ENCODE results near the gene GNAS. TPM values are rescaled to one million over a fixed set of nuclear protein-coding genes. Genes with fewer than 3 reads are reported as not detected.
A peak's percentile ranks its signal among the peaks of the same experiment; 100 is the strongest.

The GNAS gene
- total and polyA plus RNA-seq, 10 of the 15 experiments (the other 5 are each of a cell fraction or from before 2014, with no cell fraction given): 209 to 950 (median 394) TPM

GRCh38 chr20:58891086-58891717 is 38.7 kb downstream of the GNAS start:
- CTCF ChIA-PET: no interaction called here
- peak; percentile 23 for ATAC-seq
- Histone ChIP-seq H4K20me1 (ENCODE audit: control insufficient read depth, insufficient read depth) (peaks cover 5% of the 10 kb centered on the region; the same call in 1 of the 2 replicates), H3K36me3 (ENCODE audit: control insufficient read depth in 2 of 2, insufficient read depth in 2 of 2, low read length in 1 of 2) (peaks cover 0 to 6% of the 10 kb centered on the region in 2 experiments; a peak in 2 of 4 replicates), H3K9me3 (replicated peaks; ENCODE audit: control insufficient read depth, insufficient read depth, low read length) (no peaks in the 10 kb centered on the region), H3K27me3 (replicated peaks in 1 of 2; ENCODE audit: control insufficient read depth in 2 of 2, insufficient read depth in 2 of 2, low read length in 1 of 2) (no peaks in the 10 kb centered on the region), H2AFZ (ENCODE audit: control insufficient read depth, low read depth, low read length) (peak overlapping the region; percentile 62; the same call in 1 of the 2 replicates), H3K9ac (ENCODE audit: control insufficient read depth, insufficient read depth, low read length) (peak overlapping the region; percentile 82), H3K4me3 (peak overlapping the region; percentile 76; the same call in 1 of the 2 replicates), H3K4me2 (ENCODE audit: control insufficient read depth, insufficient read depth) (peak overlapping the region; percentile 72; the same call in 1 of the 2 replicates), H3K27ac (ENCODE audit: control insufficient read depth, insufficient read depth) (peak overlapping the region; percentile 89), H3K4me1 (ENCODE audit: control insufficient read depth, insufficient read depth, low read length) (peaks cover 26% of the 10 kb centered on the region), H3K79me2 (ENCODE audit: control insufficient read depth, insufficient read depth, low read length) (peaks cover 61% of the 10 kb centered on the region)
- RAD21 ChIA-PET (ENCODE audit: unreplicated experiment): no interaction called here
- FAIRE-seq: no peak
- no peak for DNase-seq (ENCODE audit: low read depth, low spot score)
- POLR2A ChIA-PET: interaction anchor here (1.0 to 1.4 kb wide), 3 partner anchors 16 to 141 kb away, joined by 3 to 10 read pairs (median 4); partner anchors contain the start of gene ATP5F1E
- no TSS peak for BruUV-seq (replicated peaks)
- WGBS (ENCODE audit: insufficient coverage, insufficient replicate concordance, low lambda C conversion rate, missing lambda C conversion rate): no CpG with 5 or more reads among the region's 105 CpGs
- intact Hi-C loops (cut with micrococcal nuclease; ENCODE audit: unreplicated experiment): loop anchor here (2.0 kb wide), 1 partner anchor 114 kb away; no protein-coding TSS in a partner anchor
- in situ Hi-C loops (cut with MboI): no loop called here
- SMC1A ChIA-PET (ENCODE audit: uncharacterized antibody, unreplicated experiment): no interaction called here
- TF ChIP-seq JUNB (IDR thresholded peaks at IDR 0.05) (no peak), KAT2A (conservative IDR thresholded peaks at IDR 0.05; ENCODE audit: control insufficient read depth, low read depth, low read length) (no peak), SIX5 (IDR thresholded peaks at IDR 0.05; ENCODE audit: low read depth, low read length, severe bottlenecking) (no peak), STAT3 (IDR thresholded peaks at IDR 0.05; ENCODE audit: low read depth, low read length) (no peak), CBFB (IDR thresholded peaks at IDR 0.05; ENCODE audit: low read depth) (no peak), IRF5 (IDR thresholded peaks at IDR 0.05; ENCODE audit: borderline replicate concordance) (no peak), NFYA (IDR thresholded peaks at IDR 0.05; ENCODE audit: borderline replicate concordance, low read depth, low read length) (no peak), EZH2 (IDR thresholded peaks at IDR 0.05; ENCODE audit: borderline replicate concordance, control insufficient read depth, low read depth, low read length) (no peak), CREB1 (IDR thresholded peaks at IDR 0.05; ENCODE audit: low read depth) (no peak; the same call in 1 of the 2 replicates), HDGF (IDR thresholded peaks at IDR 0.05) (no peak), SMARCA5 (IDR thresholded peaks at IDR 0.05) (no peak), ATF7 (IDR thresholded peaks at IDR 0.05; ENCODE audit: low read depth) (no peak), TCF3 (IDR thresholded peaks at IDR 0.05; ENCODE audit: borderline replicate concordance, insufficient read depth, low read depth, low read length) (peak; percentile 29; the same call in 1 of the 2 replicates), TAF1 (IDR thresholded peaks at IDR 0.05; ENCODE audit: borderline replicate concordance, low read depth, low read length) (peak; percentile 62; the same call in 1 of the 2 replicates), TCF12 (IDR thresholded peaks at IDR 0.05; ENCODE audit: low read depth, low read length) (0 out of 2 replicates have a peak, but pooled peaks have one; percentile 17), ZNF24 (IDR thresholded peaks at IDR 0.05) (no peak), SKIL (IDR thresholded peaks at IDR 0.05; ENCODE audit: low read depth, poor library complexity, severe bottlenecking) (no peak), JUND (IDR thresholded peaks at IDR 0.05; ENCODE audit: low read depth, low read length) (no peak), RELA (IDR thresholded peaks at IDR 0.05; ENCODE audit: borderline replicate concordance, partially characterized antibody) (no peak), BCL11A (IDR thresholded peaks at IDR 0.05; ENCODE audit: low read depth, low read length) (no peak)
- TF ChIP-seq, protein P1, sequence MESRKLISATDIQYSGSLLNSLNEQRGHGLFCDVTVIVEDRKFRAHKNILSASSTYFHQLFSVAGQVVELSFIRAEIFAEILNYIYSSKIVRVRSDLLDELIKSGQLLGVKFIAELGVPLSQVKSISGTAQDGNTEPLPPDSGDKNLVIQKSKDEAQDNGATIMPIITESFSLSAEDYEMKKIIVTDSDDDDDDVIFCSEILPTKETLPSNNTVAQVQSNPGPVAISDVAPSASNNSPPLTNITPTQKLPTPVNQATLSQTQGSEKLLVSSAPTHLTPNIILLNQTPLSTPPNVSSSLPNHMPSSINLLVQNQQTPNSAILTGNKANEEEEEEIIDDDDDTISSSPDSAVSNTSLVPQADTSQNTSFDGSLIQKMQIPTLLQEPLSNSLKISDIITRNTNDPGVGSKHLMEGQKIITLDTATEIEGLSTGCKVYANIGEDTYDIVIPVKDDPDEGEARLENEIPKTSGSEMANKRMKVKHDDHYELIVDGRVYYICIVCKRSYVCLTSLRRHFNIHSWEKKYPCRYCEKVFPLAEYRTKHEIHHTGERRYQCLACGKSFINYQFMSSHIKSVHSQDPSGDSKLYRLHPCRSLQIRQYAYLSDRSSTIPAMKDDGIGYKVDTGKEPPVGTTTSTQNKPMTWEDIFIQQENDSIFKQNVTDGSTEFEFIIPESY (IDR thresholded peaks at IDR 0.05): no peak
